Measurements from ENCODE around the gene TRPM5.

The TRPM5 gene

DNA sequence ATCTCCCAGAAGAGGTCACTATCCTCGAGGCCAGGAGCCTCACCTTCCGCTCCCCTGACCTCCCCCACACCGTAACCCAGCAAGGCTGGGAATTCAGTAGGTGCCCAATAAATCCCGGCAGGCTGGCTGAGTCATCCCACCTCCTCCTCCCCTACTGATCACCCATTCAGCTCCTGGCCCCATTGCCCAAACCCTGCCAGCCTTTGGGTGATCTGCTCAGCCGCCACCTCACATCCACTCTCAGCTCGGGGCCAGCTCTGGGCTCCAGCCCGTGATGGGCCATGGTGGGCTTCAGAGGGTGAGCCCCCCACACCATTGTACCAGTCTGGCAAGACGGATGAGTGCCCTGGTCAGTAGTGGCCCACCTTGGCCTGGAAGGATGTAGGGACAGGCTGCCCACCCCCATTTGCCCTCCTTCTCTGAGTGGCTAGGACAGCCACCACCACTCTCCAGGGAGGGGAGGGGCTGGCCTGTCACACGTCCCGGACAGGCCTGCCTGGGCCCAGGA, 8.2 kb downstream of the TRPM5 start:
- DNase-seq (ENCODE audit: low spot score), result no peak

GRCh38 chr11:2435288-2436012, 8.9 kb downstream of the TRPM5 start:
- no peak for DNase-seq (ENCODE audit: low spot score)

GRCh38 chr11:2434506-2435255, 9.6 kb downstream of the TRPM5 start:
- DNase-seq (ENCODE audit: low spot score), result no peak

DNA sequence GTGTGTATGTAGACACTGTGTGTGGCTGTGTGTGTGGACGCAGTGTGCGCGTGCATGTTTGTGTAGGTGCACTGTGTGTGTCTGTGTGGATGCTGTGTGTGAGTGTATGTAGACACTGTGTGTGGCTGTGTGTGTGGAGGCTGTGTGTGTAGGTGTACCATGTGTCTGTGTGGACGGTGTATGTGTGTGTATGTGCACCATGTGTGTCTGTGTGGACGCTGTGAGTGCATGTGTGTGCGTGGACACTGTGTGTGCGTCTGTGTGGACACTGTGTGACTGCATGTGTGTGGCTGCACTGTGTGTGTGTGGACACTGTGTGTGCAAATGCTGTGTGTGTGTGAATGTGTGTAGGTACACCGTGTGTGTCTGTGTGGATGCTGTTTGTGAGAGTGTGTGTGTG, 10.3 kb downstream of the TRPM5 start:
- no peak for DNase-seq (ENCODE audit: low spot score)

DNA sequence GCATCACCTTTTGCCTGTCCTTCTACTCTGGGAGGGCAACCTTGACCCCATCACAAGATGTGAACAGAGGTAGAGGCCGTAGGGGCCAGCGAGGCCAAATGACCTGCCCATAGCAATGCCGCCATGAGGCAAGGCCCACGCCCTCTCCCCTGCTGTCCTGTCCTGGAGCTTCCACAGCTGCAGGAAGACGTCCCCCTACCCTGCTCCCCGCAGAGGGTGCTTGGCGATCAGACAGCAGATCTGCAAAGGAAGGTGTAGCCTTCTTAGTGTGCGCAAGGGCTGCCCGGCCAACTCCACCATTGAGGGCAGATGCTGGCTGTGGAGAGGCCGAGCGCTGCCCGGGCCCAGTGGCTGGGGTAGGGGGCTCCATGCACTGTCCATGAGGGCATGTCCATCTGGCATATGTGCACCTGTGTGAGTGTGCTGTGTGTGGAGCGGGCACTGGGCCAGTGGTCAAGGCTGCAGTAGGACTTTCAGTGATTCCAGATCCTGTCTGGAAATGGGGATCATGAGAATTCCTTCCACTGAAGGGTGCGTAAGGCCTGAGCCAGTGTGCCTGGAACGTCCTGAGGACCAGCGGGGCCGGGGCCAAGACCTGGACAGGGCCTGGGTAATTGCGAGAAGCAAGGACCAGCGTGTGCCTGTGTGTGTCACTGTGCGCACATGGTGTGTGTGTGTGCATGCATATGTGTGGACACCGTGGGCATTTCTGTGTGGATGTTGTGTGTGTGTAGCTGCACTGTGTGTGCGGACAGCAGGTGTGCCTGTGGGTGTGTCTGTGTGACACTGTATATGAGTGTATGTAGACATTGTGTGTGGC, 11.0 kb downstream of the TRPM5 start:
- DNase-seq (ENCODE audit: low spot score), result no peak

GRCh38 chr11:2432628-2433071, 11.7 kb downstream of the TRPM5 start:
- DNase-seq (ENCODE audit: low spot score), result no peak

GRCh38 chr11:2432171-2432621, 12.1 kb downstream of the TRPM5 start:
- no peak for DNase-seq (ENCODE audit: low spot score)

DNA sequence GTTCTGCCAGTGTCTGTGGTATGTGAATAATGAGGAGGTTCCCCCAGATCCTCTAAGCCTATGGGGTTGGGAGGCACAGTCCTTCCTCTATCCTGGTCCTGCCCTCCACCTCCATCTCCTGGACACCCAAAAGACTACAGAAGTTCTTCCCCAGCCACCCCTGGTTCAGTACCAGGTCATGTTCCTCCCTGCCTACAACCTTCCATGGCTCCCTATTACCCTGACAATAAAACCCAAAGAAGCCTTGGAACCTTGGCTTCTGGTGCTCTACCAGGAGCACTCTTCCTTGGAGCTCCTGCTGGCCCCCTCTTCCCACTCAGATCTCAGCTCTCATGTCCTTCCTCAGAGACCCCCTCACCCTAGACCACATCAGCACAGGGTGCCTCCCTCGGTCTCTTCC, 12.9 kb downstream of the TRPM5 start:
- no peak for DNase-seq (ENCODE audit: low spot score)

- peak; percentile 29 for DNase-seq (ENCODE audit: low spot score)
Measured at GRCh38 chr11:2428322-2428795, 16.0 kb downstream of the TRPM5 start.

DNA sequence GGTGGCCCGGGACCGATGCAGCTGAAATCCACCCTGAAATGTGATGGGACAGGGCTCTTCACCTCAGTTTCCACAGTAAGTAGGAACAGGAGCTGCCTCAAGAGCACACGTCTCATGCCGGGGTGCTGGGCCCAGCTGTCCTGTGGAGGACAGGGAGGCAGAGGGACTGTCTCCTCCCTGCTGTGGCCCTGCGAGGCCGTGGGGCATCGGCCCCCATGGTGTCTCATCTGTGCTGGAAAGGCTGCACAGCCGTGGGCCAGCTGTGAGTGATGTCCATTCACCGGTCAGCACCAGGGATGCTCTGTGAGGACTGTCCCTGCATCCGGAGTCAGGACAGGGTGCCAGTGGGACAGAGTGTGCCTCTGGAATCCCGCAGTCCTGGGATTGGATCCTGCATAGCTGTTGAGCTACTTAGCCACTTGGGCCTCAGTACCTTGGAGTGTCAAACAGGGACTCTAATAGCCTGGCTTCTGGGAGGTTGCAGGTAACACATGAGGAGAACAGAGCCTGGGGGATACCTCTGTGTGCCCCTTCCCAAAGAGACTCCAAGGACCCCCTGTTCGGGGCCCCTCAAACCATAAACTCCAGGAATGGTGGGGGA, 16.5 kb downstream of the TRPM5 start:
- no peak for DNase-seq (ENCODE audit: low spot score)

DNA sequence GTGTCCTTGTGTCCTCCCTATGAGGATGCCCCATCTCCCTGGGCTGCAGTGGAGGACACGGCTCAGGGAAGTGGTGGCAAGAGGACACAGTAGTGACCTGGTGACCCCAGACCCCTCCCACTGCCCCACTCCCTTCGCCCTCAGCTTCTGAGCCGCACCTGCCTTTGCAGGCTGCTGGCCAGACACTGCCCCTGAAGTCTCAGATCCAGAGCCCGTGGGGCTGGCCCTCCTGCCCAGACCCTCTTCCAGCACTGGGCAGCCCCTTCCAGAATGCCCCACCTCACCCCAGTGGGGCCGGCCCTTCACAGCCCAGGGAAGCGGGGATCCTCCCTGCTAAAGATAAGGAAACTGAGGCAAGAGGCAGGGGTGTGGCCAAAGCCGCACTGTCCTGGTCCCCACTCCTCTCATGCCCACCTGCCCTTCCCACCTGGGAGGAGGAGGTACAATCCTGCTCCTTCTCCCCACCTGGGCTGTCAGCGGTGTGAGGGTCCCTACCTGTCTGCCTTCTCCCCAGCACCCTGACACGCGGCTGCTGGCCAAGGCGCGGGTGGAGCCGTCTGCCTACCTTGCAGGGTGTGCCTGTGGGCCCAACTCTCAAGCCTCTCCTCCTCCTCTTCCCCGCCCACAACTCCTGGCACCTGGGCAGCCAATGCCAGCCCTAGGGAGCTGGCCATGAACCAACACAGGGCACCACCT, 17.3 kb downstream of the TRPM5 start:
- no peak for DNase-seq (ENCODE audit: low spot score)

DNA sequence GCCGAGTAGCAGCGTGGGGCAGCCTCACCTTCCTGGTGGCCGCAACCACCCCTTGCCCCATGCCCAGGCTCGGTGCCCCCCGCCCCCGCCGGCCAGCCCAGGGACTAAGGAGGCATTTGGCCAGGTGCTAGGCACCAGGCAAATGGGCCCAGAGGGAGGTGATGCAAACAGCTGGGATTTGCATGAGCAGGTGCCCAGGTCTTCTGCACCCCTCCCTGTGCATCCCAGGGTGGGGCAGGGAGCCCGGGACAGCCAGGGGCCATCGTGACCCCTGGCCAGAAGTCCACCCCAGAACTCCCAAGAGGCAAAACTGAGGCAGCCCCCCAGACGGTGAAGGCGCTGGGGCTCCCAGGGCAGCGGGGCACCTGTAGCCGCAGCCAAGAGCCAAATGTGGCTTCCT, 18.1 kb downstream of the TRPM5 start:
- no peak for DNase-seq (ENCODE audit: low spot score)

- no peak for DNase-seq (ENCODE audit: low spot score)
Measured at GRCh38 chr11:2425506-2425905, 18.8 kb downstream of the TRPM5 start.

- DNase-seq (ENCODE audit: low spot score), result no peak
Measured at GRCh38 chr11:2424811-2425495, 19.4 kb downstream of the TRPM5 start.

DNA sequence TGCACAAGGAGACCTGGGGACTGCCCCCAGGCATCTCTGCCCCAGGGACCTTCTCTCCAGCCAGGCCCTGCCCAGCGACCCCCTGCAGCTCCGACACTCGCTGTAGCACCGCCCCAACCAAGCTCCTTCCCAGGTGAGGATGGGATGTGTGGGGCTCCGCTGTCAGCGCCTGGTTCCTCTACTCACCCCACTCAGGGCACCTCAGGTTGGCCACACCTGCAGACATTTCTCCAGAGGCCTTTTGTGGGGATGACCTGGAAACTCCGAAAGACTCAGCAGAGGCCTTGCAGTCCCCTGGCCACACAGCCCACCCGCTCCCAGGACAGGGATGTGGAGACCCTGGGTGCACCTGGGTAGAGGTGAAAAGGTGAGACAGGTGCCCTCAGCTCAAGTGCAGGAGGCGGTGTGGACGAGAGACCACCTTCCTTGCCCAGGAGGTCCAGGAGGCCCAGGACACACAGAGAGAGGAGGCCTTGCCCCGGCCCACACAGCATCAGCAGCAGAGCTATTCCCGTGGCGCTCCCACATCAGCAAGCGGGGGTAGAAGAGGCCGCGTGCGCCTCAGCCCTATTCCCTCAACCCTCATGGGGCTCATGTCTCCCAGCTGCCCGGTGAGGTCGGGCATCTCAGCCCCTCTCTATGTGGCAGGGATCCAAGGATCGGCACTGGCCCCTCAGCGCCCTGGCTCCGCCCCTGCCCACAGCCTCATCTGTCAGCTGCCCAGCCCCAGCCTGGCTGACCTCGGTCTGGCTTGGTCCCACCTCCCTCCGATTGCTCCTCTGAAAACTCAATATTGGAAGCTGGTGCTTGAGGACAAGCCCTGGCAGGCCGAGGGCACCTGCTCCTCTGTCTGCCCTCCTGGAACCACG, 20.9 kb downstream of the TRPM5 start:
- DNase-seq (ENCODE audit: low spot score), result no peak

DNA sequence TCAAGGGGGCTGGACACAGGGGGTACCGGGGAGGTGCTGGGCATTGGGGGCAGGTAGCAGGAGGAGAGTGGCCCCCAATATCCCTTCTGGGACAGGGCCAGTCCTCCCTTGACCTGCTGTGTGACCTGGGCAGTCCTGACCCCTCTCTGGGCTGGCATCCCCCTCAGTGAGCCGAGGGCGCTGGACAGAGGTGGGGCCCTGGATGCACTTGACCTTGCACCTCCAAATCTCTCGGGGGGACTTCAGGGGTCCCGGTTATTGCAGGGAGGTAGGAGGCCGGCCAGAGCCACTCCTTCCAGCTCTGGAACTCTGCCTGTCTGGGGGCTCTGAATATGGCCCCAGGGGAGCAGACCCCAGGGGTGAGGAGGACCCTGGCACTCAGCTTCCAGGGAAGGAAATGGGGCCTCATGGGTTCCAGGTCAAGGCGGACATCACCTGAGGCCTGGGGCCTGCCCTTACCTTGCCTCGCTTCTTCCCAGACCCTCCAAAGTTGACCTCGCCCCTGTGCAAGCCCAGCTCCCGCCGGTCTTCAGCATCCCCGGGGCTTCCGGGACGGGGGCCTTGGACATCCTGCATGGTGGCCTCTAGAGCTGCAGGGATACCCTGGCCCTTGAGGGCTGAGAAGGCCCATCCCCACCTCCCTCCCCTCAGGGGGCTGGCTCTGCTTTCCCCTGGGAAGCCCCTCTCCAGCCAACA, 21.7 kb downstream of the TRPM5 start:
- DNase-seq (ENCODE audit: low spot score), result no peak

DNA sequence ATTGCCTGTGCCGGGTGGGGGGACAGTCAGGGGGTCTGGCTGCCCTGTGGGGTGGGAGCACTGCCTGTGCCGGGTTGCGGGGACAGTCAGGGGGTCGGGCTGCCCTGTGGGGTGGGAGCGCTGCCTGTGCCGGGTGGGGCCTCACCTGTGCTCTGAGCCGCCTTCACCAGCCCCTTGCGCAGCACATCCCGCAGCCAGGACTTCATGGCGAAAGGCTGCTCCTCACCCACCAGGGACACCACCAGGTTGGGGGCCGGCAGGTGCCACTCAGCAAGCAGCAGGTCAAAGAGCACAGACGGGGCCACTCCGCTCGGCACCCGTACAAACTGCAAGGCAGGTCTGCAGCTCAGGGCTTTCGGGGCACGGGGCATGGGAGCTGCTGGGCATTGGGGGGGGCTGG, 22.3 kb downstream of the TRPM5 start:
- no peak for DNase-seq (ENCODE audit: low spot score)

GRCh38 chr11:2421226-2421994, 22.9 kb downstream of the TRPM5 start:
- no peak for DNase-seq (ENCODE audit: low spot score)

Data from RKO (cell line).